GM12892 (cell line): ENCODE data around the gene CFHR3.
"Not testable (repeated sequence)": the region's sequence is repeated elsewhere in the genome, so short reads cannot be mapped to it uniquely, and the experiment has no call there.

Experiments used
- POLR2A ChIP-seq: IDR thresholded peaks from 2 replicates; pipeline ENCODE4 v1.6.1; 2011; ENCODE audit warnings: low read depth, low read length, control low read depth
- POLR2AphosphoS5 ChIP-seq: IDR thresholded peaks from 2 replicates; pipeline ENCODE4 v1.6.1; 2011; ENCODE audit warnings: low read depth, low read length, control low read depth

DNA sequence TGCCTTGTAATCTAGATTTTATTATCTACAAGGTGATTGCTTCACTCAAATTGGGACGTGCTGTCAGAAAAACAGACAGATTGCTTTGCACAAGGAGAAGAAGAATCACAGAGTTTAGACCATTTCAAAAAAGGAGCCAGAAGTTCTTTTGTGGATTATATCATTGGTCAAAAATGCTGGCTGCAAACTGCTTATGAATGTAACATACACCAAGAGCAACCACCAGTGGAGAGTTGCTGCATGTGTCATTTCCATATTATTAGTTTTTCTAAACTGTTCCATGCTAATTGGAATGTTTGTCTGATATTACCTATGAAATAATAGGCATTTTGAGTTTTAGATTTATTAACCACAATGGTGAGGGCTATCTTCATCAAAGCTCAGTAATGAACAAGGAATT lies 27.3 kb downstream of the CFHR3 start:
- not testable (repeated sequence) for TF ChIP-seq POLR2AphosphoS5, POLR2A
